Upper lobe of left lung (tissue), 4 donors: ENCODE data around the gene MAN1B1.

Source experiments
- EP300 ChIP-seq, 4 donors: sonication (generic); formaldehyde crosslinking; IDR thresholded peaks; one replicate each; pipeline ENCODE4 v1.5.1; 2017; ENCODE audit warnings: antibody characterized with exemption in 4 of 4, control low read depth in 2 of 4
- POLR2A ChIP-seq, 4 donors: fragments of 450-650 bp; IDR thresholded peaks; one replicate each; pipeline ENCODE4 v1.5.1; 2016 to 2017; ENCODE audit warnings: antibody characterized with exemption in 4 of 4, mild to moderate bottlenecking in 2 of 4
- POLR2AphosphoS5 ChIP-seq, 2 donors: sonication (generic); formaldehyde crosslinking; IDR thresholded peaks; one replicate each; pipeline ENCODE4 v1.5.1; 2017; ENCODE audit warnings: antibody characterized with exemption in 2 of 2
- TF ChIP-seq, protein P1 (sequence below), 6 experiments: fragments of 450-650 bp in 4 of 6; fragments of 200-600 bp in 2 of 6; sonication (generic) in 2 of 6; IDR thresholded peaks; one replicate each; pipeline ENCODE4 v1.5.1; 2016 to 2019; ENCODE audit warnings: antibody characterized with exemption in 6 of 6

DNA sequence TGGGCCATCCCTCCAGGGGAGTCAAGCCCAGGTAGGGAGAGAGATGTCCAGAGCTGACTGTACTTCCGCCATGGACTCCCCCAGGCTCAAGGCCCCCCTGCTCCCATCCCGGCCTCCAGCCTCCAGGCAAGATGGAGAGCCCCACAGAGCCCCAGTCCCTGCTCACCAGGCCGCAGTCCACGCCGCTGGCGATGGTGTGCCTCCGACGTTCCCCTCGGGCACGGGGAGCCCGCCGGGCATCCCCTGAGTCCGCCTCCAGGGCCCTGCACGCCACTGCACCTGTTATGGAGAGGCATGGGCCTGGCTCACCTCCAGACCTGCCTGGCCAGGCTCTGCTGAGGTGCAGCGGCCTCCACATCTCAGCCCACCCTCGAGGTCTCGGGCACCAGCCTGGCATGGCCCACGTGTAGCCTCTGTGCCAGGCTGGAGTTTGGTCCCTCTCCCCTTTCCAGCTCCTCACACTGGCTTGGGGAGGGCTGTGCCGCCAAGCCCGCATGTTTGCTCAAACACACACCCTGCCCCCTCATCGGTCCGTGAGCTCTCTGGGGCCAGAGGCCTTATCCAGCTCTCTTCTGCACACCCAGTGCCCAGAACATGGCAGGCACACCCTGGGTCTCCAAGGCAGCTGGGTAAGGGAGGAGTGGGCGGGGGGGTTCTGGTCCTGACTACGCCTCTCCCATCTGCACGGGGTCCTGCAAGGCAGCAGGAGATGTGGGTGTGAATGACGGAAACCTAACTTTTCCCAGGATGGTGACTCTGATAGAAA lies 20.5 kb upstream of the MAN1B1 start:
- TF ChIP-seq, protein P1, sequence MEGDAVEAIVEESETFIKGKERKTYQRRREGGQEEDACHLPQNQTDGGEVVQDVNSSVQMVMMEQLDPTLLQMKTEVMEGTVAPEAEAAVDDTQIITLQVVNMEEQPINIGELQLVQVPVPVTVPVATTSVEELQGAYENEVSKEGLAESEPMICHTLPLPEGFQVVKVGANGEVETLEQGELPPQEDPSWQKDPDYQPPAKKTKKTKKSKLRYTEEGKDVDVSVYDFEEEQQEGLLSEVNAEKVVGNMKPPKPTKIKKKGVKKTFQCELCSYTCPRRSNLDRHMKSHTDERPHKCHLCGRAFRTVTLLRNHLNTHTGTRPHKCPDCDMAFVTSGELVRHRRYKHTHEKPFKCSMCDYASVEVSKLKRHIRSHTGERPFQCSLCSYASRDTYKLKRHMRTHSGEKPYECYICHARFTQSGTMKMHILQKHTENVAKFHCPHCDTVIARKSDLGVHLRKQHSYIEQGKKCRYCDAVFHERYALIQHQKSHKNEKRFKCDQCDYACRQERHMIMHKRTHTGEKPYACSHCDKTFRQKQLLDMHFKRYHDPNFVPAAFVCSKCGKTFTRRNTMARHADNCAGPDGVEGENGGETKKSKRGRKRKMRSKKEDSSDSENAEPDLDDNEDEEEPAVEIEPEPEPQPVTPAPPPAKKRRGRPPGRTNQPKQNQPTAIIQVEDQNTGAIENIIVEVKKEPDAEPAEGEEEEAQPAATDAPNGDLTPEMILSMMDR (IDR thresholded peaks at IDR 0.05), result no peak
- TF ChIP-seq POLR2A (IDR thresholded peaks at IDR 0.05) (no peak), POLR2AphosphoS5 (IDR thresholded peaks at IDR 0.05) (no peak), EP300 (IDR thresholded peaks at IDR 0.05) (no peak)
